Parathyroid adenoma (tissue), 2 donors: ENCODE measurements around the gene ANGEL2.

ENCODE experiments used
- H2AFZ ChIP-seq: fragments of 300-600 bp; sonication (generic); one replicate; pipeline ENCODE4 v1.7.0; 2017; ENCODE audit warnings: antibody characterized with exemption, mild to moderate bottlenecking
- H3K27ac ChIP-seq: fragments of 300-600 bp; sonication (generic); one replicate; pipeline ENCODE4 v1.7.0; 2017
- H3K27me3 ChIP-seq: fragments of 300-600 bp; sonication (generic); one replicate; pipeline ENCODE4 v1.7.0; 2017; ENCODE audit warnings: low read length; ENCODE audit not compliant: control insufficient read depth, insufficient read depth
- H3K36me3 ChIP-seq: fragments of 300-600 bp; sonication (generic); one replicate; pipeline ENCODE4 v1.7.0; 2017; ENCODE audit warnings: low read length; ENCODE audit not compliant: control insufficient read depth, insufficient read depth
- H3K4me1 ChIP-seq: fragments of 300-600 bp; sonication (generic); one replicate; pipeline ENCODE4 v1.7.0; 2017; ENCODE audit warnings: control low read depth
- H3K4me2 ChIP-seq: fragments of 300-600 bp; sonication (generic); one replicate; pipeline ENCODE4 v1.7.0; 2017; ENCODE audit warnings: low read length
- H3K4me3 ChIP-seq: fragments of 300-600 bp; sonication (generic); one replicate; pipeline ENCODE4 v1.7.0; 2017; ENCODE audit warnings: low read depth, low read length
- H3K79me2 ChIP-seq: fragments of 300-600 bp; sonication (generic); one replicate; pipeline ENCODE4 v1.7.0; 2017; ENCODE audit warnings: control low read depth
- H3K9ac ChIP-seq: fragments of 300-600 bp; sonication (generic); one replicate; pipeline ENCODE4 v1.7.0; 2017; ENCODE audit warnings: mild to moderate bottlenecking
- H3K9me3 ChIP-seq: fragments of 300-600 bp; sonication (generic); one replicate; pipeline ENCODE4 v1.7.0; 2017; ENCODE audit warnings: low read length; ENCODE audit not compliant: control insufficient read depth
- TF ChIP-seq, protein P1 (sequence below): fragments of 300-600 bp; sonication (generic); IDR thresholded peaks from one replicate; pipeline ENCODE4 v1.7.0; 2017; ENCODE audit warnings: antibody characterized with exemption, mild to moderate bottlenecking
- donor health status: primary hyperparathyroidism.

Gene ANGEL2, protein sequence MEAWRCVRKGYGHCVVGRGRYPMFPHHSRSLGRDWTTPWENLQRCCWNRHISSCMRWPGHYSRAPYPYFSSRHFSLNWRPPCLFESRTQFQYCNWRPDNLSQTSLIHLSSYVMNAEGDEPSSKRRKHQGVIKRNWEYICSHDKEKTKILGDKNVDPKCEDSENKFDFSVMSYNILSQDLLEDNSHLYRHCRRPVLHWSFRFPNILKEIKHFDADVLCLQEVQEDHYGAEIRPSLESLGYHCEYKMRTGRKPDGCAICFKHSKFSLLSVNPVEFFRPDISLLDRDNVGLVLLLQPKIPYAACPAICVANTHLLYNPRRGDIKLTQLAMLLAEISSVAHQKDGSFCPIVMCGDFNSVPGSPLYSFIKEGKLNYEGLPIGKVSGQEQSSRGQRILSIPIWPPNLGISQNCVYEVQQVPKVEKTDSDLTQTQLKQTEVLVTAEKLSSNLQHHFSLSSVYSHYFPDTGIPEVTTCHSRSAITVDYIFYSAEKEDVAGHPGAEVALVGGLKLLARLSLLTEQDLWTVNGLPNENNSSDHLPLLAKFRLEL

DNA sequence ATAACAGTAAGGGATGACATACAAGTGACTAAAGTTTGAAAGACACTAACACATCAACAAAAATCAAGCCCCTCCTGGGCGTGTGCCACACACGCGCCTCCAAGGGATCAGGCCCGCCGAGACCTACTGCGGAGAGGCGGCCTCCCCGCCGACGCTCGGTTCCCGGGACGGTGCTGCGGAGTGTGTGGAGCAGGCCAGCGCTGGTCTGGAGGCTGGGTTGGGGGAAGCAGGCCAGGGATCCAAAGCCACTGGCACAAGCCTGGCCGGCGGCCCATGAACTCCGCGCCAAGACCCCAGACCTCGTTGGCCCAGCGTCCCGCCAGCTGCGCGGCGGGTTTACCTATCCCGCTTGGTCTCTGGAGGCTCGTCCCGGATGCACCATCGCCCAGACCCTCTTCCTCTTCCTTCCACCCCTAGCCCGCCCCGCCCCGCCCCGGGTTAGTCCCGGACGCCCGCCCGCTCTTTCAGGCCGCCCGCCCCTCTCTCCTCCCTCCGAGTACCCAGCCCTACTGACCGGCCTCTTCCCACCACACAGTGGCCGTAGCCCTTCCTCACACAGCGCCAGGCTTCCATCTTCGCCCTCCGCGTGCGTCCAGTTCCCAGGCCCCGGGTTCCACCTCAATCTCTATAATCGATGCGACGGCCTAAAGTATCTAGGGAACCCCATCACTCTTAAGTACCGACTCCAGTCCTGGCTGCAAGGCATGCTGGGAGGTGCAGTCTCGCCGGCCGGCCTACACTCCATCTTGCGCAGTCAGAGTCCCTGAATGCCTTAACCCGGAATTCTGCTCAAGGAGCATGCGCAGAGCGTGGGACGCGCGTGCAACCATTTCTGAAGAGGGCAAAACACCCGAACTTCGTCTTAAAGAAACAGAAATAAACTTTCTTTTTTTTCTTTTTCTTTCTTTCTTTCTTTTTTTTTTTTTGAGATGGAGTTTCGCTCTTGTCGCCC lies at the start of gene ANGEL2:
ANGEL2 (minus strand) TSS at position 769 of the 952 bp plus-strand sequence; CDS start at position 573, 196 bp downstream.
- Histone ChIP-seq H3K27ac (peak within 1 kb of the TSS; percentile 79), H3K9me3 (no peaks in the 10 kb centered on the region), H3K36me3 (no peaks in the 10 kb centered on the region), H3K27me3 (no peaks in the 10 kb centered on the region), H3K4me3 (peak within 1 kb of the TSS; percentile 79), H2AFZ (peak within 1 kb of the TSS; percentile 86), H3K4me1 (peaks cover 6% of the 10 kb centered on the region), H3K79me2 (no peaks in the 10 kb centered on the region), H3K9ac (no peak within 1 kb of the TSS), H3K4me2 (peak within 1 kb of the TSS; percentile 80)
- TF ChIP-seq, protein P1, sequence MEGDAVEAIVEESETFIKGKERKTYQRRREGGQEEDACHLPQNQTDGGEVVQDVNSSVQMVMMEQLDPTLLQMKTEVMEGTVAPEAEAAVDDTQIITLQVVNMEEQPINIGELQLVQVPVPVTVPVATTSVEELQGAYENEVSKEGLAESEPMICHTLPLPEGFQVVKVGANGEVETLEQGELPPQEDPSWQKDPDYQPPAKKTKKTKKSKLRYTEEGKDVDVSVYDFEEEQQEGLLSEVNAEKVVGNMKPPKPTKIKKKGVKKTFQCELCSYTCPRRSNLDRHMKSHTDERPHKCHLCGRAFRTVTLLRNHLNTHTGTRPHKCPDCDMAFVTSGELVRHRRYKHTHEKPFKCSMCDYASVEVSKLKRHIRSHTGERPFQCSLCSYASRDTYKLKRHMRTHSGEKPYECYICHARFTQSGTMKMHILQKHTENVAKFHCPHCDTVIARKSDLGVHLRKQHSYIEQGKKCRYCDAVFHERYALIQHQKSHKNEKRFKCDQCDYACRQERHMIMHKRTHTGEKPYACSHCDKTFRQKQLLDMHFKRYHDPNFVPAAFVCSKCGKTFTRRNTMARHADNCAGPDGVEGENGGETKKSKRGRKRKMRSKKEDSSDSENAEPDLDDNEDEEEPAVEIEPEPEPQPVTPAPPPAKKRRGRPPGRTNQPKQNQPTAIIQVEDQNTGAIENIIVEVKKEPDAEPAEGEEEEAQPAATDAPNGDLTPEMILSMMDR, result no peak

DNA sequence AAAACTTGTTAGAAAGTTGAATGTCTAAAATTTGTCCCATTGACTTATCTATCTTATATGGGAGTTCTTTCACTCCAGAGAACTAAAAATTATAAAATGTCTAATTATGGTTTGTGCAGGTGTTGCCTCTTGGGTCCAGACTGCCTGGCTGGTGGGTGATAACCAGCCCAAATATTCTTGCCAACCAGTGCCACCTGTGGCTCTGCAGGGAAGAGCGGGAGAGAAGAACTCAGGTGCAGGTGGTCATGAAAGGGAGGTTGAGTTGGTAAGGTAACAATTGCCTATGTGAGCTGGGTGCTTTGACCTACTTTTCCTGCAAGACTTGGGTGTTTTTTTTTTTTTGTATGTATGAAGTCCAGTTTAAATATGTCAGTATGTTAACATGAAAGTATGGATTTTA lies 45.6 kb upstream of the ANGEL2 start:
- no peak overlapping the region for H3K4me3 ChIP-seq
- peaks cover 3% of the 10 kb centered on the region for H3K79me2 ChIP-seq
- H3K4me2 ChIP-seq, result no peak overlapping the region
- H3K4me1 ChIP-seq, result no peaks in the 10 kb centered on the region
- H3K27me3 ChIP-seq, result no peaks in the 10 kb centered on the region
- H3K27ac ChIP-seq, result no peak overlapping the region
- no peak overlapping the region for H2AFZ ChIP-seq
- no peak overlapping the region for H3K9ac ChIP-seq
- no peaks in the 10 kb centered on the region for H3K9me3 ChIP-seq
- TF ChIP-seq, protein P1, result no peak
- no peaks in the 10 kb centered on the region for H3K36me3 ChIP-seq

DNA sequence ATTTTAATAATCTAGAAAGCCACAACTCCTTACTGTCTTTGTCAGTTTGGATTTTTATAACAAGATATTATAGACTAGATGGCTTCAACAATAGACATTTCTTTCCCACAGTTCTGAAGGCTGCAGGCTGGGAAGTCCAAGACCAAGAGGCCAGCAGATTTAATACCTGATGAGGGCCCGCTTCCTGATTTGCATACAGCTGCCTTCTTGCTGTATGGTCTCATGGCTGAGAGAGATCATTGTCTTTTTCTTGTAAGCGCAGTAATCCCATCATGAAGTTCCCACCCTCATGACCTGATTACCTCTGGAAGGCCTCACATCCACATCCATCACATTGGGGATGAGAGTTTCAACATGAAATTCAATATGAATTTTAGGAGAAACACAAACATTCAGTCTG lies 45.2 kb upstream of the ANGEL2 start:
- no peaks in the 10 kb centered on the region for H3K36me3 ChIP-seq
- H3K79me2 ChIP-seq, result peaks cover 3% of the 10 kb centered on the region
- H3K9ac ChIP-seq, result no peak overlapping the region
- H2AFZ ChIP-seq, result no peak overlapping the region
- H3K27ac ChIP-seq, result no peak overlapping the region
- H3K4me3 ChIP-seq, result no peak overlapping the region
- H3K4me1 ChIP-seq, result no peaks in the 10 kb centered on the region
- H3K27me3 ChIP-seq, result no peaks in the 10 kb centered on the region
- H3K9me3 ChIP-seq, result no peaks in the 10 kb centered on the region
- no peak overlapping the region for H3K4me2 ChIP-seq
- TF ChIP-seq, protein P1, result no peak

DNA sequence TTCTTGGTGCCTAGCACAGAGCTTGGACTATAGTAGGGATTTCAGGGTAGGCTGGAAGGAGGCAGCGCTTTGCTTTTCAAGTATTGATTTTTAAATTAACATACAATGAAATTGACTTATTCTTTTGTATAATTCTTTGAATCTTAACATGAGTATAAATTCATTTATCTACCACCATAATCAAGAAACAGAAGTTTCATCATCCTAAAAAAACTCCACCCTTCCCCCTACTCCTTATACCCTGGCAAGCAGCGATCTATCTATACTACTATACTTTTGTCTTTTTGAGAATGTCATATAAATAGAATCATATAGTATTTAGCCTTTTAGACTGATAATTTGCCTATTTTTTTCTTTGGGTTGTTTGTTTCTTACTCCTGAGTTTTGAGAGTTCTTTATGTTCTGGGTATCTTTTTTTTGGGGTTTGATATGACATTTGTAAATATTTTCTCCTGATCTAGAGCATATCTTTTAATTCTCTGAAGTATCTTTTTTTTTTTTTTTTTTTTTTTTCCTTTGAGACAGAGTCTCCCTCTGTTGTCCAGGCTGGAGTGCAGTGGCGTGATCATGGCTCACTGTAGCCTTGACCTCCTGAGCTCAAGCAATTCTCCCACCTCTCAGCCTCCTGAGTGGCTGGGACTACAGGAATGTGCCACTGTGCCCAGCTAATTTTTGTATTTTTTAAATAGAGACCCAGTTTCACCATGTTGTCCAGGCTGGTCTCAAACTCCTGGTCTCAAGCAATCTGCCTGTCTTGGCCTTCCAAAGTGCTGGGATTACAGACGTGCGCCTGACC lies 41.8 kb upstream of the ANGEL2 start:
- H3K79me2 ChIP-seq, result peaks cover 3% of the 10 kb centered on the region
- no peaks in the 10 kb centered on the region for H3K9me3 ChIP-seq
- H3K27ac ChIP-seq, result no peak overlapping the region
- no peak overlapping the region for H2AFZ ChIP-seq
- no peak overlapping the region for H3K9ac ChIP-seq
- no peaks in the 10 kb centered on the region for H3K36me3 ChIP-seq
- TF ChIP-seq, protein P1, result no peak
- H3K4me3 ChIP-seq, result no peak overlapping the region
- H3K4me2 ChIP-seq, result no peak overlapping the region
- no peaks in the 10 kb centered on the region for H3K27me3 ChIP-seq
- H3K4me1 ChIP-seq, result no peaks in the 10 kb centered on the region
